Stimulated activated effector memory CD8-positive, alpha-beta T cell treated with anti-CD3 and anti-CD28 coated beads, Interleukin-12 subunit alpha, Interleukin-12 subunit beta, amount 100 ng/mL, for 72 hours (primary cell): ENCODE data around the gene ASB17.
"Not testable (repeated sequence)": the region's sequence is repeated elsewhere in the genome, so short reads cannot be mapped to it uniquely, and the experiment has no call there.

Experiments used
- ATAC-seq: fragments of 150-1000 bp; cut with Tn5 transposase; 2 replicates; pipeline ENCODE4 v1.10.0; 2021
- DNase-seq, 2 donors: peaks; one replicate each; pipeline ENCODE4 v3.0.0; 2021 to 2022; ENCODE audit warnings: low spot score in 2 of 2
- H3K27ac Mint-ChIP-seq: one replicate; pipeline ENCODE4 v1.8.0; 2022; ENCODE audit warnings: mild to moderate bottlenecking, mixed read lengths
- H3K36me3 Mint-ChIP-seq: one replicate; pipeline ENCODE4 v1.8.0; 2022; ENCODE audit warnings: mild to moderate bottlenecking, mixed read lengths
- H3K4me1 Mint-ChIP-seq: one replicate; pipeline ENCODE4 v1.8.0; 2022; ENCODE audit warnings: mixed read lengths
- H3K4me3 Mint-ChIP-seq: one replicate; pipeline ENCODE4 v1.8.0; 2022; ENCODE audit warnings: mild to moderate bottlenecking, mixed read lengths
- H3K9me3 Mint-ChIP-seq: one replicate; pipeline ENCODE4 v1.8.0; 2022; ENCODE audit warnings: mixed read lengths

The ASB17 gene, protein sequence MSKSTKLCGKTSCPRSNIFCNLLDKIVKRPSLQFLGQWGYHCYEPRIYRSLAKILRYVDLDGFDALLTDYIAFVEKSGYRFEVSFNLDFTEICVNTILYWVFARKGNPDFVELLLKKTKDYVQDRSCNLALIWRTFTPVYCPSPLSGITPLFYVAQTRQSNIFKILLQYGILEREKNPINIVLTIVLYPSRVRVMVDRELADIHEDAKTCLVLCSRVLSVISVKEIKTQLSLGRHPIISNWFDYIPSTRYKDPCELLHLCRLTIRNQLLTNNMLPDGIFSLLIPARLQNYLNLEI

GRCh38 chr1:75932304-75932703, at the start of gene ASB17:
Gene ASB17, minus strand, starts transcription at chr1:75932404. Its CDS starts 113 bp downstream, at chr1:75932291.
- ATAC-seq (no peak), DNase-seq (no peak)
- Mint-ChIP-seq H3K27ac (no peak within 1 kb of the TSS), H3K4me3 (no peak within 1 kb of the TSS), H3K9me3 (no peaks in the 10 kb centered on the region), H3K36me3 (no peaks in the 10 kb centered on the region), H3K4me1 (no peaks in the 10 kb centered on the region)

DNA sequence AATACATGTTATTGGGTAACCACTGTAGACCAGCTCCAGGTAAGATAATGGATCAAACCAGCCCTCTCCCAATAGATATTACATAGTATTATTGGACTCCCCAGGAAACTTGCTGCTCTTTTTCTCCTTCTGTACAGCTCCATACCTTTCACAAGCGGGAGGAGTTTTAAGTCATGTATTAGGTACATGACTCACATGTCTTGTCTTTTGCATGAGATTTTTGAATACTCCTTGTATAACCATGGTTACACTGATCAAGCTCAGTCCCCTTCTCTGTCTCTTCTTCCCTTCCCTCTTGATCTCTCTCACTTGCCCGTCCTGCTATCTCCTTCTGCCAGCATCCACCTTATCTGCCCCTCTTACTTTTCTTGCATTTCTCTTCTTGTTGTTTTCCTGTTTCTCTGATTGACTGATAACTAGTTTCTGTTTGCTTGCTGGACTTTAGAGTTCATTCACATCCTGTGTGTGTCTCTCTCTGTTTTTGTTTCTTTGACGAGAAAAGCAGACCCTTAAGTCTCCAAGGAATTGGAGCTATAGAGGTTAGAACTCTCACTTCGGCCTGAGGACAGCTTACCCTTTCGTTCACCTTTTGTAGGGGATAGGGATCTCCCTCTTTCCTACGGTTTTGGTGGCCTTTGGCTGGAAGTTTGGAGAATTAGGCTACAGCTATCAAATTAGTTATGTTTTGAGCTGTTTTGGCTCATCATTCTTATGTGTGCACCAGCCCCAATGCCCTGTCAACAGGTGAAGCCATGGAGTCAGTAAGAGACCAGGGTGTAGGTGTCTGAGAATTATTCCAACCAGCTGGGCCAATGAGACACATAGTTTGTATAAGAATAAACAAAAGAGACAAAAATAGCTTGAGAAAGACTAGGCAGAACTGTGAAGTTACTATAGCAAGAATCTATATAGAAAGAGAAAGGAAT, 49.0 kb upstream of the ASB17 start:
- Mint-ChIP-seq H3K9me3 (peaks cover 3% of the 10 kb centered on the region), H3K4me1 (no peaks in the 10 kb centered on the region), H3K27ac (no peak overlapping the region), H3K36me3 (no peaks in the 10 kb centered on the region), H3K4me3 (no peak overlapping the region)
- DNase-seq (no peak), ATAC-seq (no peak)

DNA sequence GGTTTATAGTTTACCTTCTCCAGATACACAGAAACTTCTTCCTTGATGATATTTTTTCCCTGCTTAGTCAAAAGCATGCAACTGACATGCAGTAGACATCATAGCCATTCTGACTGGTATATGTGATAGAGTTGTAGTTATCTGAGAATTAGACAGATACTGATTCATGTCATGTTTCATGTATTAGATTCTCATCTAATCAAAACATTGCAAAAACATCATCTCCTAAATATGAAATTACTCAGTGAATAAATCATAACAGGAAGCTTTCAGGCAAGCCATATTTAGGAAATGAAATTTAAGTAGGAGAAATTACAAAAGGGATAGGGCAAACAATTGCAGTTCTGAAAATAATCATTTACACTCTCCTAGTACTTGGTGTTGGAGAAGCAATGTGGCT, 38.4 kb upstream of the ASB17 start:
- H3K4me3 Mint-ChIP-seq, result no peak overlapping the region
- ATAC-seq (no peak), DNase-seq (no peak)
- no peaks in the 10 kb centered on the region for H3K9me3 Mint-ChIP-seq
- no peak overlapping the region for H3K27ac Mint-ChIP-seq
- no peaks in the 10 kb centered on the region for H3K36me3 Mint-ChIP-seq
- no peaks in the 10 kb centered on the region for H3K4me1 Mint-ChIP-seq

DNA sequence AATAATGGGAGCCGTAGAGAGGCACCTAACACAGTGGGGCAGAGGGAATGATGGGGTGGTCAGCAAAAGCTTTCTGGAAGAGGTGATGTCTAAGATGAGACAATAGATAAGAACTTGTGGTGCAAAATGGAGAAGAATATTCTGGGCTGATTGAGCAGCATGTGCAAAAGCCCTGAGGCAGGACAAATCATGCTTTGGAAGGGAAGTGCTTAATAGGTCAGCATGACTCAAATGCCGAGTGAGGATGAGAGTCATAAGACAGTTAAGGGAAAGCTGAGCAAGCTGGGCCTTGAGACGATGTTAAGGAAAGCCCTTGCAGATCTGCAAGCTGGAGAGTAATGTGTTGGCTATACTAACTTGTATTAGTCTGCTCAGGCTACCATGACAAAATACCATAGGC, 37.3 kb upstream of the ASB17 start:
- no peaks in the 10 kb centered on the region for H3K4me1 Mint-ChIP-seq
- no peak overlapping the region for H3K27ac Mint-ChIP-seq
- peaks cover 2% of the 10 kb centered on the region for H3K9me3 Mint-ChIP-seq
- ATAC-seq (no peak), DNase-seq (no peak)
- H3K4me3 Mint-ChIP-seq, result no peak overlapping the region
- H3K36me3 Mint-ChIP-seq, result no peaks in the 10 kb centered on the region

DNA sequence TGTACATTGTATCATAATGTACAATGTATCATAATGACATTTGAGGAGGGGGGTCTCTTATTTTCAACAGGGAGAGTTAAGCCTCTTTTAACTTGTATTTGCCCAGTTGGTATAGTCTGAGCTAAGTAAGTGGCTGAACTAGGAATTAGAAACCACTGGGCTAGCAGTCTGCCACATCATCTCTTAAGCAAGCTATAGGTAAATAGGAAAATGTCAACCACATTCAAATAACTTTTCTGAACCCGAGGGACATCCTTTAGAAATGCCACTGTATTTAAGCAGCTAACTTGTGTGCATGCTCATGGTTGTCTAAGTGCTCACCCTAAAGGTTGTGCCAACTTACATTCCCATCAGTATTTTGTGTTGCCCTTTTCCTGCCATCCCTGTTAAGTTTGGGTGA, 35.5 kb upstream of the ASB17 start:
- ATAC-seq, result no peak
- Mint-ChIP-seq H3K4me1 (no peaks in the 10 kb centered on the region), H3K36me3 (no peaks in the 10 kb centered on the region)

DNA sequence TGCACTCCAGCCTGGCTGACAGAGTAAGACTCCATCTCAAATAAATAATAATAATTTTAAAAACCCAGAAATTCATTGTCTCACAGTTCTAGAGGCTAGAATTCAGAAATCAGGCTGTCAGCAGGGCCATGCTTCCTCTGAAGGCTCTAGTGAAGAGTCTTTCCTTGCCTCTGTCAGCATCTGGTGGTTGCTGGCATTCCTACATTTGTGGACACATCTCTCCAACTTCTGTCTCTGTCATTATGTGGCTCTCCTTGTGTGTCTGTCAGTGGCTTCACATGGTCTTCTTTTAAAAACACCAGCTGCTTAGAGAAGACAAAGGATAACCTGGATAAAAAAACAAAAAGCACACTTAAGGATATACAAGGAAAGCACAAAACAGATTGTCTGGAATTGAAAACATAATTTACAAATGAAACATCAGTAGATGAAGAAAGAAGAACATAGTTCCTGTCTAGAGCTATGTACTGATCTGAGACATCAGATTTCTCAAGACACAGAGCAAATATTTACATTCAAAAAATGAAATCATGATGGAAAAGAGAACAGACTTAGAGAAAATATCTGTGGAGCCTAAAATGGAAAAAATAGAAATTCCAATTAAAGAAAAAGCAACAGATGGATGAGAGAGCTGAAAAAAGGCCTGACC, 32.7 kb upstream of the ASB17 start:
- Mint-ChIP-seq H3K9me3 (peaks cover 2% of the 10 kb centered on the region), H3K4me3 (no peak overlapping the region), H3K36me3 (no peaks in the 10 kb centered on the region), H3K4me1 (no peaks in the 10 kb centered on the region), H3K27ac (no peak overlapping the region)
- DNase-seq (no peak), ATAC-seq (no peak)

More for the DNA sequence above, 35.5 kb upstream of the ASB17 start:
- Mint-ChIP-seq H3K4me3 (no peak overlapping the region), H3K9me3 (peaks cover 2% of the 10 kb centered on the region), H3K27ac (no peak overlapping the region)
- DNase-seq, result no peak

DNA sequence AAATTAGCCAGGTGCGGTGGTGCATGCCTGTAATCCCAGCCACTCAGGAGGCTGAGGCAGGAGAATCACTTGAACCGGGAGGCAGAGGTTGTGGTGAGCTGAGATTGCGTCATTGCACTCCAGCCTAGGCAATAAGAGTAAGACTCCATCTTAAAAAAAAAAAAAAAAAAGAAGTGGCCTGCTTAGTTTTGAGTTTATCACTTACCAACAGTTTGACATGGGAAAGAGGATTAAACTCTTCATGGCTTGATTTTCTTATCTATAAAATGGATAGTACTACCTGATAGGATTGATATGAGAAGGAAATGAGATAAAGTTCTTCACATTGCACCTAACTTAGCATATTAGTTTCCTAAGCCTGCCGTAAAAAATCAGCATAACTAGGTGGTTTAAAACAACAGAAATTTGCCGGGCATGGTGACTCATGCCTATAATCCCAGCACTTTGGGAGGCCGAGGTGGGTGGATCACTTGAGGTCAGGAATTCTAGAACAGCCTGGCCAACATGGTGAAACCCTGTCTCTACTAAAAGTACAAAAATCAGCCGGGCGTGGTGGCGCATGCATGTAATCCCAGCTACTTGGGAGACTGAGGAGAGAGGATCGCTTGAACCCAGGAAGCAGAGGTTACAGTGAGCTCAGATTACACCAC, 32.0 kb upstream of the ASB17 start:
- H3K4me3 Mint-ChIP-seq, DNase-seq, H3K4me1 Mint-ChIP-seq, H3K9me3 Mint-ChIP-seq, ATAC-seq, H3K36me3 Mint-ChIP-seq, H3K27ac Mint-ChIP-seq: not testable (repeated sequence)

DNA sequence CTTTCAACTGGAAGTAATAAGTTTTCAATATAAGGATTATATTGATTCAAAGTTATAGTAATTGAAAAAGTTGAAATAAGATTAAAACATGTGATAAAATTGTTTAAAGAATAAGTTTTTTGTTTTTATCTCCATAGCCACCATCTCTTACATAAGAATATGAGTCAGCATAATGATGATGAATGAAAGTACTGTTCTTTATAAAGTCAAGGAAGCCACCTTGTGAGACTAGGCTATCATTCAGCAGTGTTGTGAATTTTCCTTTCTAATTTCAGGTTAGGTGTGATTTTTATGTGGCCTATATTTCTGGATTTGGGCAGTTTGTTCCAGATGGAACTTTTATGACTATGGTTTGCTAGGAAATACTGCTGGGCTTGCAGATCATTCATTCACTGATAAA, 22.4 kb upstream of the ASB17 start:
- Mint-ChIP-seq H3K9me3 (no peaks in the 10 kb centered on the region), H3K36me3 (no peaks in the 10 kb centered on the region), H3K27ac (no peak overlapping the region), H3K4me1 (no peaks in the 10 kb centered on the region), H3K4me3 (no peak overlapping the region)
- ATAC-seq (no peak), DNase-seq (no peak)

- H3K36me3 Mint-ChIP-seq, result no peaks in the 10 kb centered on the region
- no peak overlapping the region for H3K4me3 Mint-ChIP-seq
- no peaks in the 10 kb centered on the region for H3K9me3 Mint-ChIP-seq
- no peaks in the 10 kb centered on the region for H3K4me1 Mint-ChIP-seq
- DNase-seq (no peak), ATAC-seq (no peak)
- no peak overlapping the region for H3K27ac Mint-ChIP-seq
Measured at GRCh38 chr1:75953461-75953860, 21.3 kb upstream of the ASB17 start.

DNA sequence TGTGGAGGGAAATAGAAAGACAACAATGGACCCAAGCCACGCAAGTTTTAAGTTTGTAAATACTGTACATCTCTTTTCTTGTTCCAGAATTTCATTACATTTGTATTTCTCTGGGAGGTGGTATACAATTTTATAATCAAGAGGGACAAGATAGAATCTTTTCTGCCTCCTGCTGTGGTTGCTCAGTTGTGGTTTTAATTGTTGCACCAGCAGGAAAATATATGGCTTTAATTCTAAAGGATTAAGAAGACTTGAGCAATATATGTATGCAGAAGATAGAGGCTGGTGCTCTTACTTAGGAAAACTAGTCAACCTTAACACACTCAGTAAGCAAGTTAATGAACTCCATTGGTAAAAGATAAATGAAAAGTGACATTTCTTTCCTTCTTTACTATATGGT, 19.8 kb upstream of the ASB17 start:
- H3K4me3 Mint-ChIP-seq, result no peak overlapping the region
- H3K9me3 Mint-ChIP-seq, result no peaks in the 10 kb centered on the region
- H3K27ac Mint-ChIP-seq, result no peak overlapping the region
- no peak for ATAC-seq
- no peak for DNase-seq
- no peaks in the 10 kb centered on the region for H3K4me1 Mint-ChIP-seq
- H3K36me3 Mint-ChIP-seq, result no peaks in the 10 kb centered on the region

DNA sequence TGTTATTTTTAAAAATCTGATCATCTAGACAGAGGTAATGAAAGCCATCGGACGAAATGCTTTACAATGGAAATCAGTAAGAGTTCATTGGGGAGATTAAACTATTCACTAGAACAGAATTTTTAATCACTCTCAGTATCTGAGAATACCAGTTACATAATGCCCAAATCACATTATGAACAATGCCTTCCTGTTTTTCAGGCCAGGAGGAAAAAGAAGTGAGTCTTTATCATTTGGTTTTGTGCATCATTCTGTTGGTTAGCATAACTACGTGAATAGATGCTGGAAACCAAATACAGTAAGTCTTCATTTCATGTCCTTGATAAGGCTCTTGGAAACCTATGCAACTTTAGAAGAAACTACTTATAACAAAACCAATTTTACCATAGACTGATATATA, 18.0 kb upstream of the ASB17 start:
- Mint-ChIP-seq H3K4me3 (no peak overlapping the region), H3K4me1 (no peaks in the 10 kb centered on the region), H3K27ac (no peak overlapping the region), H3K9me3 (peaks cover 4% of the 10 kb centered on the region), H3K36me3 (no peaks in the 10 kb centered on the region)
- no peak for ATAC-seq
- no peak for DNase-seq

DNA sequence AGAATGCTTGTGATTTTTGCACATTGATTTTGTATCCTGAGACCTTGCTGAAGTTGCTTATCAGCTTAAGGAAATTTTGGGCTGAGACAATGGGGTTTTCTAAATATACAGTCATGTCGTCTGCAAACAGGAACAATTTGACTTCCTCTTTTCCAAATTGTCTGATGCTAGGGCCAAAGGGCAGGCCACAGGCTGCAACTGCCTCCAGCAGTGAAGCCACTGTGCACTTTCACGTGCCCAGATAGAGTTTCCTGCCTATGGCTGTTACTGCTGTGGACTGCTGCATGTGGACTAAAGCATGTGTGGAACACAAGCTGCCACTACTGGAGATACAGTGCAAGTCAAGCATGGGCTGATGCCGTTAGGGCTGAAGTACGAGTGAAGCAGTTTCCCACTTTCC, 10.8 kb upstream of the ASB17 start:
- H3K4me1 Mint-ChIP-seq, DNase-seq, H3K9me3 Mint-ChIP-seq, ATAC-seq, H3K4me3 Mint-ChIP-seq, H3K27ac Mint-ChIP-seq, H3K36me3 Mint-ChIP-seq: not testable (repeated sequence)

DNA sequence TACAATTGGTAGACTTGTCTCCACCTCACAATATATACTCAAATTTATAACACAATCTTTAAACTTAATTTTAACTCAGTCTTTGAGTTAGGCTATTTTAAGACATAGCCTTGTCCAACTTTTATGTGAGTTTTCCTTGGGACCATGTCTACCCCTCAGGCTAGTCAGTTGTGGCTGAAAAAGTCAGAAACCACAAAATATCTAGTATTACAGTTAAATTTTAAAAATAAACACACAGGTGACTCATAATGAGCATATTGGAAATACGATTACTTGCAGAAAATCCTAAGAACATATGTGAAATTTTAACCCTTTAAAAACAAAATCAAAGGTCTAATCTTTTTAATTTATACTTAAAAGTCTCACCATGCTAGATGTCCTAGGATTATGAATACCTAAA, 4.8 kb upstream of the ASB17 start:
- H3K4me1 Mint-ChIP-seq, result no peaks in the 10 kb centered on the region
- no peak for ATAC-seq
- no peaks in the 10 kb centered on the region for H3K36me3 Mint-ChIP-seq
- DNase-seq, result no peak
- peaks cover 3% of the 10 kb centered on the region for H3K9me3 Mint-ChIP-seq
- no peak overlapping the region for H3K4me3 Mint-ChIP-seq
- no peak overlapping the region for H3K27ac Mint-ChIP-seq

GRCh38 chr1:75922698-75923097, 9.5 kb downstream of the ASB17 start:
- H3K4me3 Mint-ChIP-seq, result no peak overlapping the region
- no peaks in the 10 kb centered on the region for H3K36me3 Mint-ChIP-seq
- DNase-seq, result no peak
- H3K27ac Mint-ChIP-seq, result no peak overlapping the region
- H3K4me1 Mint-ChIP-seq, result no peaks in the 10 kb centered on the region
- no peak for ATAC-seq
- no peaks in the 10 kb centered on the region for H3K9me3 Mint-ChIP-seq

GRCh38 chr1:75916834-75917233, 15.4 kb downstream of the ASB17 start:
- no peaks in the 10 kb centered on the region for H3K4me1 Mint-ChIP-seq
- H3K36me3 Mint-ChIP-seq, result no peaks in the 10 kb centered on the region
- no peak overlapping the region for H3K4me3 Mint-ChIP-seq
- H3K27ac Mint-ChIP-seq, result no peak overlapping the region
- DNase-seq, result no peak
- no peaks in the 10 kb centered on the region for H3K9me3 Mint-ChIP-seq
- ATAC-seq, result no peak
